Effector CD8-positive, alpha-beta T cell (primary cell): Measurements from ENCODE around the gene HUNK.
"Not testable (repeated sequence)": the region's sequence is repeated elsewhere in the genome, so short reads cannot be mapped to it uniquely, and the experiment has no call there.

Experiments used
- DNase-seq: peaks from one replicate; lab custom pipeline; 2025; lab: John Stamatoyannopoulos, UW

HUNK gene

DNA sequence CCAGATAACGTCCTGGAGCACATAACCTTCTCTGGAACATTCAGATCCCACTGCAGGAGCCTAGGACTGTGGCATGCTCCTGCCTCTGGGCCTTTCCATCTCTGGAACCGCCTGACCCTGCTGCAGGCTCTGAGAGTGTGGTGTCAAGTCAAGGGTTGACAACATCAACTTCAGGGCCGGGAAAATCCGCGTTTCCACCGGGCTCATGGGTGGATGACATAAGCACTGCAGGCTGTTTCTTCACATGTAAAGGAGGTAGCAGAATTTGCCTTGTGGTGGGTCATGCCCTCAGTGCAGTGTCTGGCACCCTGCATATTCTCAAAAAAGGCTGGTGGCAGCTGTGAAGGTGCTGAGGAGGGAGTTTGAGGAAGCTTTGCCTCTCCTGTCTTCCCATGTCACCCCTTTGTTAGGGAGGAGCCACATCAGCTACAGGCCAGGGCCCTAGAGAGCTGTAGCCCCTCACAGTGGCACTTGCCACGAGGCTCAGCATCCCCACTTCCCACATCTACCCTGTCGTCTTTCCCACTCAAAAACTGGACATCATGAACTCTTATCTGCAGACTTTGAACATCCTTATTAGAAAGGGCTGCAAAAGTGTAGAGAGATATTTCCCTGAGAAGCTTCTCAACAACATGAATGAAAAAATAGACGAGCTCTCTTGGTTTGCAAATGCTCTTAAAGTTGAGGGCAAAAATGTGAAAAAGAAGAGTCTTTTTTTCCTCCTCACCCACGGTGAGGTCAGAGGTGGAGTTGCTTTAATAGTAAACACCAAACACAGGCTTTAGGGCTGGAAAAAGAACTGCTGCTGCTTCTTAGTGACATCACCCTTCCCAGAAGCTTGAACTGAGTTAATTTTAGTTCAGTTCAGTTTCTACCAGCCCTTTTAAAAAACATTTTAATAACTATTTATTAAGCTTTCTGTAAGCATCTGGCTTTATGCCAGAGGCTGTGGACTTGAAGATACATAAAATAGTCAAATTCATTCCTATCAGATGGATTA lies 121.3 kb downstream of the HUNK start:
- DNase-seq = no peak

DNA sequence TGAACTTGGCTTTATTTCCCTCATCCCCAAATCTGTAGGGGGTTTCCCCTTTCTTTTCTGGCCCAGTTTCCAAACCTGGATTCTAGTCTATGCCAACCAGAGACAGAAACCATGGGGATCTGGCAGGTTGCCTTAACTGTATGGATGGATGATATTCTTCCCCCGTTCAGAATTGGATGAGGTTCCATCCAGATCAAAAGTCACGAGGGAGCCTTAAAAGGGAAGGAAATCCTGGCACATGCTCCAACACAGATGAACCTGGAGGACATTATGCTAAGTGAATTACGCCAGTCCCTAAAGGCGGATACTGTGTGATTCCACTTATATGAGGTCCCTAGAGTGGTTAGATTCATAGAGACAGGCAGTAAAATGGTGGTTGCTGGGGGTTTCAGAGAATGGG lies 124.4 kb downstream of the HUNK start:
- DNase-seq = no peak

DNA sequence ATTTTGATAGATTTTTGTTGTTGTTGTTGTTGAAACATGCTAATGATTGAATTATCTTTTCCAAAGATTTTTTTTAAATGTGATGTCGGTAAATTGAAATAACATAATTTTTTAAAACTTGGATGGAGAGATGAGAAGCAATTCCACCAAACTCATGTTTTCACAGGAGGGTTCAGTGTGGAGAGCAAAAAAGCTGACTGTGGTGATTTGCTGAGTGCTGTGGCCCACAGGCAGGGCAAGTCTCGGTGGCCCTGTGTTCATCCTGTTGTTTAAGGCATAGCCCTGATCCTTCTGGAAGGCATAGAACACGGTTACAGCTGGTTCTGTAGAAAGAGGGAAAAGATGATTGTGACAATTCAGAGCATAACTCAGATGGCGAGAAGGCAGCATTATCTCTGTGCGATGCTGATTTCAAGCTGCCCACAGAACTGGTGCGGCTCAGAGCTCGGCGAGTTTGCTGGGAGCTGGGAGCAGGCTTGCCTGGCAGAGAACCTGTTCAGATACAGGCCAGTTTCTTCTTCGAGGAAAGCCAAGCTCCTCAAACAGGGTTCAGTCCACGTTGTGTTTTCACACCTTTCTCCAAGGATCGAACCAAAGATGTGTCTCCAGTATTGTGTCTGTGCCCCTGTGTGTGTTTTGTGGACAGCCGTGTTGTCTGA lies 127.1 kb downstream of the HUNK start:
- DNase-seq = no peak

DNA sequence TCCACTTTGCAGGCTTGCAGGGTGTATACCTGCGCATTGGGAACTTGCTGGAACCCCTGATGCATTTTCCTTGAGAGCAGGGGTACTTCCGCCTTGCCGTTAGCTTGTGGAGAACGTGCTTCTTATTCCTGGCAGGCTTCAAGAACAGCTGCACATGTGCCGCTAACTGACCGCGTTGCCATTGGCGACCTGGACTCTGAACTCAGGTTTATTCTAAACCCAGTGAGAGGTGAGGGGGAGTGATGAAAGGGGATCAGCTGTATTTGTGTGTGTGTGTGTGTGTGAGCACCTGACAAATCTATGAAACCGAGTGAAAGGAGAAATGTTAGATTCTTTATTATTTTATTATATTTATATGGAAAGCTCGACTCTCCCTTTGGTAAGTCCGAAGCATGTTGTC lies 128.6 kb downstream of the HUNK start:
- DNase-seq = no peak

DNA sequence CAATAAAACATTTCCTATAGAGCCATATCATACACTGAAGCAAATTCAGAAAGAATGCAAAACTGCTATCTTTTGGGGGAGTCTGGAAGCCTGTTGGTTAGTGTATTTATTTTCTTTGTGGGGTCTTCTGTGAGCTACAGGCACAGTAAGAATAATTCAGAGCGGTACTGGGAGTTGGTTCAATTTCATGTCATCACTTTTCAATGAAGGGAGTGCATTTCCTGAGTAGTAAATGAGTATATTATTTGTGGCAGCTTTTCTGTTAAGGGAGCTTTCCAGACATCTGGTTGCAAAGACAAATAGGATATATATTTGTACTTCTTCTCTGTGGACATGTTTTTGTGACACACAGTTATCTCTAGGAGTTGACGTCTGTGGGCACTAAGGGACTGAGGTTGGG lies 130.6 kb downstream of the HUNK start:
- DNase-seq = no peak

DNA sequence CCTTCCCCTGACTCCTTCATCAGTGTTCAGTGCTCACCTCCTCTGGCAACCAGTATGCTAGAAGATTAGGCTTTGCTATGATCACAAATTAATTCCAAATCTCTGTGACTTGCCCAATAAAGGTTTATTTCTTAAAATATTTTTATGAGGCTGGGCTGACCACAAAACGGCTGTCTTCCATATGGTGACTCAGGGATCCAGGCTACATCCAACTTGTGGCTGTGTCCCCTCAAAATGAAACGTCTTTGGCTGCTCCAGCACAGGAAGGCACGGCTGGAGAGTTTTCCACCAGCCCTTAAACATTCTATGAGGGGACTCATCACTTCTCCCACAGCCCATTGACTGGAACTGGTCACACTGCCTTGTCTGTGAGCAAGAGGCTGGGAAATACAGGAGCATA lies 131.5 kb downstream of the HUNK start:
- no peak for DNase-seq

DNA sequence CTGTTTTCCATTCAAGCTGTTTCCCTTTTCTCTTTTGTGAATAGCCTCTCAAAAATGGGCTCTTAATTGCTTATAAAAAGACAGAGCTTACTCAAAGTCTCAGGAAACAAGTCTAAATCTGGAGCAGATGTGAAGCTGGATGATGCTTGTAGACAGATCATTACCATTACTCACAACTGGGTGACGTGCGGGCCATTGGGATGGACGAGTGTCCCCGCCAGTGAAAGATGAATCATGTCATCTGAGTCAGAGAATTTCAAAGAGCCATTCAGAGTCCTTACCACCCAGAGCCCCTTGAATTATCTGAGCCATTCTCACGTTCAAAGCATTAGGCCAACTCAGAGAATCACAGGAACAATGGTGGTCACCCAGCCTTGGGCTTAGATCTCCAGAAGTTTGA lies 134.6 kb downstream of the HUNK start:
- DNase-seq = no peak

DNA sequence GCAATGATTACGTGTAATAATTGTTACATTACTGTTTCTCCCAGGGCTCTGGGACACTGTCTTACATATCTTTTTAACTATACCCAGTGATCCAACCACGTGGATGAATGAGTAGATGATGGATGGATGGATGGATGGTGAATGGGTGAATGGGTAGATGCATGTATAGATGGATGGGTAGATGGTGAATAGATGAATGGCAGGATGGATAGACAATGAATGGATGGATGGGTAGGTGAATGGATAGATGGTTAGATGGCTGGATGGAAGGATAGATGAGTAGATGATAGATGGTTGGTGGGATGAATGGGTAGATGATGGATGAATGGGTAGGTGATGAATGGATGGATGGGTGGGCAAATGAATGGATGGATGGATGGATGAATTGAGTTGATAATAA lies 135.9 kb downstream of the HUNK start:
- DNase-seq = no peak

DNA sequence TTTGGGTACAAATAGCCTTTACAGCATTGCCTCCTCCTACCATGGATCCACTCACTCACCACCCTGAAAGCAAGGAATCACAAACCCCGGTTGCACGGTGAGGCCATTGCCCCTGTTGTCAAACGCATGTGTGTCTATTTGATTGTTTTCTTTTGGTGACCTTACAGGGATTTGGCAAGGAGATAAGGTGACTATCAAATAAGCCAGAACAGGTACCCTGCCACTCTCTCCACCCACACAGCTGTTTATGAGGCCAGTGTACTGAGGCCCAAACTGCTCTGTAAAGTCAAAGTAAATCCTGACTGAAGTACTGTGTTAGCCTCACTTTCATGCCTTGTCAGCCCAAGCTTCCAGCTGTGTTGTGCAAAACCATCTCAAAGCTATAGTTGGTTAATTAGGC lies 136.4 kb downstream of the HUNK start:
- DNase-seq = no peak

DNA sequence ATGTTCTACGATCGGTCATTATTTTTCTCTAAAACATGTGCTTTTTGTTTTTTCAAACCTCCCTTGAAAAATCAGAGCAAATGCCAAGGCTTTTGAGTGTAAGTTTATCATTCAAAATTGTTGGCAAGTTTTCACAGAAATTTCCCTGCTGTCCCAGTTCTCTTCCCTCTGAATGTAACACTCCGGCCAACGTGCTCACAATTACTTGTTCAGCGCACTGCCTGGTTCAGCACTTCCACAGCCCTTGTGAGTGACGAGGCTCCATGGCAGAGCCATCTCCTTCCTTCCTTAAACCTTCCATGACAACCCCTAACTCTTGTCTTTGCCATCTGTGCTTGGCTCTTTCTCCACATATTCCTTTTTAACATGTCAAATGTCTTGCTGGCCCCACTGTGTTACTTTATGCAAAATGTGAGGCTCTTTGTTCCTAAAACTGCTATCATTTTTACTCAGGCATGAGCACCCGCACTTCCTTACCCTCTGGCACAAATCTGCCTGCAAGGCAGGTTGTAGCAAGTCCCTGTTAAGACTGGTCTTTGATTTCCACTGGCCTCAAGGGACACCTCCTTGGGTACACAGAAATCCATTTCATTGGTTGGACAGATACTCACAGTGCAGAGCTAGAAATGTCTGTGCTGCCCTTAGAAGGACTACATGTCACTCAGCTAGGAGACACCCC lies 142.8 kb downstream of the HUNK start:
- DNase-seq = no peak

DNA sequence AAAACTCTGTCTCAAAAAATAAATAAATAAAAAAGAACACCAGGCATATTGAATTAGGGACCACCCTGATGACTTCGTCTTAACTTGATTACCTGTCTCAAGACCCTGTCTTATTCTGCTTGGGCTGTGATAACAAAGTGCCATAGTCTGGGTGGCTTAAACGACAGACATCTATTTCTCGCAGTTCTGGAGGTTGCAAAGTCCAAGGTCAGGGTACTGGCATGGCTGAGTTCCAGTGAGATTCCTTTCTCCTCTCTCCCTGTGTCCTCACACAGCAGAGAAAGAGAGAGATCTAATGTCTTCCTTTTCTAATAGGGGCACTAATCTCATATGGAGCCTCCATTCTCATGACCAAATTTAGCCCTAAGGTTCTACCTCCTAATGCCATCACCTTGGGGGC lies 145.6 kb downstream of the HUNK start:
- no peak for DNase-seq

DNA sequence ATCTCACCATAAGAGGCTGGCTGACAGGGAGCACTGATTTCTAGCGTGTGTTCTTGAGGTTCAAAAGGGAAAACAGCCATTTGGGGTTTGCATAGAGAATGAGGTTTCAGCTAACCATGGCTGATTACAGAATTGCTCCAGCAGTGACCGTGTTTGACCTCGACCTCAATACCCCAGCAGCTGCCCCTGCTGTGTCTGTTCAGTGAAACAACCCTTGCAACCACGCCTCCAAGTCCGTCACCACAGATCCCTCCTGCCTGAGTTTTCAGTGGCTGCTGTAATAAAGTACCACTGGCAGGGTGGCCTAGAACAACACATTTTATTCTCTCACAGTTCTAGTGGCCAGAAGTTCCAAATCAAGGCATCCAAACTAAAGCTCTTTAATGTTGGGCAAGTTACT lies 147.7 kb downstream of the HUNK start:
- no peak for DNase-seq

DNA sequence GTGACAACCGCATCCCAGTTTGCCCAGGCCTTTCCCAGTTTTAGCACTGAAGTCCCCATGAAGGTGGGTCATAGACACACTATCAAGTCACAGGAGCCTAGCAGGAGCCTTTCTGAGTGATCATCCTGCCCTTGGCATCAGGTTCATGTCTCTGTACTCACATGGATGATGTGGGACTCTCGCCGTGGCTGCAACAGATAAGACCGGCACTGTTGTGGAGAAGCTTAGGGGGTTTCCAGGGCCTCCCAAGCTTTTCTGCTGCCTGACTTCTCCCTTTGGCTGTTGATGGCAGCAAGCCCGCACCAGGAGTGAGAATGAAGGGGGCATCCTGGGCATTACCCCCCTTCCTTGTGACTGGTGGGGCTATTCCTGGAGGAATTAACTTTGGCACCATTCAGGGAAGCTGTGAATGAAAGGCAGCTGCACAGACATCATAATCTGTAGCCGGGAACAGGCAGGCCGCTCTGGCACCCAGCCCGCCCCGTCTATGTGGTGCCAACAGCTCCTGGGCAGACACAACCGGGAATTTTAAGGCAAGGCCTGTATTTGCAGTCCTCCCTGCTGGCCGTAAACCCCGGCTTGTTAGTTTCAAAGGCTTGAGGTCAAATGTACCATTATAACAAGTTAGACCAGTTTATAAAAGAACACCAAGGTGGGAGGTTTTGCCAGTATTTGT lies 148.6 kb downstream of the HUNK start:
- no peak for DNase-seq

DNA sequence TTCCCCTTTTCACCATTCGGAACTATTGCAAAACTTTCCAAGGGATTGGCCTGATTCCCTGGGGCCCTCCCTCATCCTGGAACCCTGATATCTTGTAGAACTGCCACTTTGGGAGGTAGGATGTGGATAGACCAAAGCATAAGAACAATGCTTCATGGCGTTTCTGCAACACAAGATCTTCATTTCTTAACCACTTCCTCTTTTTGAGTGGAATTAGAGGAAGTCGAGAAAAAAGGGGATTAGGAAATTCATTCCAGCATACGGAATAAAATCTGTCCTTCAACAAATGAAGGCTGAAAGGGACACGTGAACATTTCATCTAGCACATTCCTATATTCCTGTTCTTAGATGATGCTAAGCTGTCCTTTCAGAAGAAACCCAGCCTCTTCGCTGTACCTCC lies 149.3 kb downstream of the HUNK start:
- no peak for DNase-seq

DNA sequence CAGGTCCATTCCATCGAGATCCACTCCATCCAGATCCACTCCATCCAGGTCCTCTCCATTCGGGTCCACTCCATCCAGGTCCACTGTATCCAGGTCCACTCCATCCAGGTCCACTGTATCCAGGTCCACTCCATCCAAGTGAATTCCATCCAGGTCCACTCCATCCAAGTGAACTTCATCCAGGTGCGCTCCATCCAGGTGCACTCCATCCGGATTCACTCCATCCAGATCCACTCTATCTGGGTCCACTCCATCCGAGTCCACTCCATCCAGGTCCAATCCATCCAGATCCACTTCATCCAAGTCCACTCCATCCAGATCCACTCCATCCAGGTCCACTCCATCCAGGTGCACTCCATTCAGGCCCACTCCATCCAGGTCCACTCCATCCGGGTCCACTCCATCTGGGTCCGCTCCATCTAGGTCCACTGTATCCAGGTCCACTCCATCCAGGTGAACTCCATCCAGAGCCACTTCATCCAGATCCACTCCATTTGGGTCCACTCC lies 157.4 kb downstream of the HUNK start:
- no peak for DNase-seq

DNA sequence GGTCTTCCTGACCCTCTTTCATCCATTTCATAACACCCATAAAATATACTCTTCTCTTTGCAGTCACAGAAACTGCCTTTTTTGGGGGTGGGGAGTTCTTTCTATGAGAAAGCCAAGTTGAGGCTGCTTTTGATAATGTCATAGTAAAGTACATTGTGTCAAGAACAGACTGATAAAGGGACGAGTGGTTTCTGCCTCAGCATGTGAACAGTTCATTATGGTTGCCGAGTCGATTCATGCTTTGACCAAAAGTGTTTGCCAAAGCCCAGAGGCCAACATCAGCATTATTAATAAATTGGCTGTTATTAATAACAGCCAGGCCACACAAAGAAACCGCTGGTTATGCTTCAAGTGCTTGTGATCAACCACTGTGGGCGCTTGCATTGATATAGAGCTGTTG lies 162.0 kb downstream of the HUNK start:
- no peak for DNase-seq

DNA sequence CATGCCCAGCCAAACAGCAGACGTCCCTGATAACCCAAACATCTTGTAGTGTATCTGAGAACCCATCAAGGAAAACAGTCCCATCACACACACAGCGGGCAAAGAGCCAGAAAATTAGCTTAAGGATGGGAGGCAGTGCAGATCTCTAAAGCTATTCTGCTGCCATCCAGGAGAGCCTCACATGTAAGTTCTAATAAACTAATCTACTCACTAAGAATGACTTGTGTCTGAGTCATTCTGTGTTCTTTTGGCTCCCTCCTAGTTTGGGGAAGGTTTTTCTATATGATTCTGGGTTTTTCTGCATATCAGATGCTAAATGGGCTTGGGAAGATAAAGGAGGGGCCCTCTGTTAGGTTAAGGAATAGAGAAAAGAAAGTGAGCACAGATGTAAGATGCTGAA lies 162.8 kb downstream of the HUNK start:
- no peak for DNase-seq

DNA sequence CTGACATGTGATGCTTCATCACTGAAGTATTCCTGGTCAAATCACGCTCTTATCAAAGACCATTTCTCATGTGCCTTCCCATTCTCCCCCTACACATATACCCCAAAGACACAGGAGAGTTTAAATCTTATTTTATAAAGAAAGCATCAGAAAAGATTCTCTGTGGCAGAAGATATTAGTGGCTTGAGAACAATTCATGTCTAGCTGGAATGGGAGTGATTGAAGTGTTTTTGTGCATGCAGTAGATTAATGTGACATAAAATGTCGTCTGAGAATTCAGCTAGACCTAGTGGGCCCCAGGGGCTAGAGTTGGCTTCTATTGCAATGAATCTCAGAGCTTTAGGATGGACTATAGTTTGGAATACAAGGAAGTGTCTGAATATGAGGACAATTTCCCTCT lies 163.9 kb downstream of the HUNK start:
- no peak for DNase-seq

DNA sequence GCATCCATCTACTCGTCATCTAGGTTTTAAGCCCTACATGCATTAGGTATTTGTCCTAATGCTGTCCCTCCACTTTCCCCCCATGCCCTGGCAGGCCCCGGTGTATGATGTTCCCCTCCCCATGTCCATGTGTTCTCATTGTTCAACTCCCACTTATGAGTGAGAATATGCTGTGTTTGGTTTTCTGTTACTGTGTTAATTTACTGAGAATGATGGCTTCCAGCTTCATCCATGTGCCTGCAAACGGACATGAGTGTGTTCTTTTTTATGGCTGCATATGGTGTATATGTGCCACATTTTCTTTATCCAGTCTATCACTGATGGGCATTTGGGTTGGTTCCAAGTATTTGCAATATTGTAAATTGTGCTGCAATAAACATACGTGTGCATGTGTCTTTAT lies 165.9 kb downstream of the HUNK start:
- not testable (repeated sequence) for DNase-seq

DNA sequence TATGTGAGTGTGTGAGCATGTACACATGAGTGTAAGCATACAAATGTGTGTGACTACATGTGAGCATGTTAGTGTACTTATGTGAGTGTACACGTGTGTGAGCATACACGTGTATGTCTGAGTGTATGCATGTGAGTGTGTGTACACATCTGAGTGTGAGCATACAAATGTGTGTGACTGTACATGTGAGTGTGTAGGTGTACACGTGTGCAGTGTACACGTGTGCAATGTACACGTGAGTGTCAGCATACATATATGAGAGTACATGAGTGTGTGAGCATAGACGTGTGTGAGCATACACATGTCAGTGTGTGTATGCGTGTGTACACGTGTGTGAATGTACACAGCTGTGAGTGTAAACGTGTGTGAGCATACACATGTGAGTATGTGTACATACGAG lies 170.6 kb downstream of the HUNK start:
- DNase-seq = no peak

DNA sequence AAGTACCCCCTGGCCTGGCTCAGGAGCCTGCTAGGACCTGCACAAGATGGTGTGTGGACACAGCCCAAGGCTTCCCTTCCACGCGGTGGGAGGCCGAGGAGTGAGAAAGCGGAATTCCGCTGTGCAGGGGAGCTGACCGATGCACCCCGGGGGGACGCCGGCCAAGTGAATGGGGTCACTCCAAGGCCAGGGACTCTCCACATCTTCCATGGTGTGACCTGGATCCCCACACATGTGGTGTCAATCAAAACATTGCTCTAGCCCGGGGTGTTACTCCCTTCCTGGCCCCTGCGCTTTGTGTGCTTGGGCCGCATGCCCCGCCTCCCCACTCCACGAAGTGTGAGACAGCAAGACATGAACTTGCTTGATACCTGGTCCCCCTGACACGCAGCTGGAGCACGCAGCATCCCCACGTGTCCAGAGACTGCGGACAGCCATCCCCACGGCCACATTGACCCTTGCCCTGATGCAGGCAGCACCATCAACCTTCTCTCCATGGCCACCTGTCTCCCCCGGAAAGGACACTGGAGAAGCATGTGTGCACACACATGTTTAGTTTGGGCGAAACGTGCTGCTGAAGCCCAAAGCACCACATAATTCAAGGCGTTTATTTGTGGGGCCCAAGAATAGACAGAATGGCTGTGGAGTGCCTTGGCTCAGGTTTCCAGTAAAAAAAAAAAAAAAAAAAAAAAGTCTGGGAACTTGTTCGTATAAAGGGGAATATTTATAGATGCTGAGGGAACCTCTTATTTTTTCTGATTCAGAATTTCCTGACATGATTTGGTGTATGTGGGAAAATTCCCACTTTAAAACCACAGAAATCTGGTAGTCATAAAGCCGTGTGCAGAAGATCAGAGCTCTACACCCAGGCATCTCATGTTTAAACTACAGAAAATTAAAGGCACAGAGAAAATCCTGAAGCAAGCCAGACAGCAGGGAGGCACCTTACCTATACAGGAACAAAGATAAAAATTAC lies 171.7 kb downstream of the HUNK start:
- DNase-seq = no peak
